ENCODE results near the gene RGS12. TPM values are rescaled to one million over a fixed set of nuclear protein-coding genes. Genes with fewer than 3 reads are reported as not detected.

RGS12 gene
- total RNA-seq, 1 donor from 2014 or later, result 107 TPM

GRCh38 chr4:3248811-3249661 lies 43.8 kb upstream of the RGS12 start, which contains the start of gene MSANTD1:
MSANTD1 (plus strand) TSS chr4:3249159; CDS start chr4:3249223, 64 bp downstream.
- Mint-ChIP-seq H3K36me3 (ENCODE audit: unreplicated experiment) (no peaks in the 10 kb centered on the region), H3K27me3 (ENCODE audit: unreplicated experiment) (peaks cover 11% of the 10 kb centered on the region), H3K27ac (ENCODE audit: unreplicated experiment) (no peak within 1 kb of the TSS), H3K9me3 (ENCODE audit: unreplicated experiment) (peaks cover 8% of the 10 kb centered on the region), H3K4me3 (ENCODE audit: unreplicated experiment) (no peak within 1 kb of the TSS), H3K4me1 (ENCODE audit: low read depth, unreplicated experiment) (peaks cover 3% of the 10 kb centered on the region)
- DNase-seq, result peak; percentile 15
- no peak for TF ChIP-seq CTCF (IDR thresholded peaks at IDR 0.05; ENCODE audit: partially characterized antibody, unreplicated experiment)

GRCh38 chr4:3249711-3250437 lies 42.9 kb upstream of the RGS12 start:
- peaks cover 11% of the 10 kb centered on the region for H3K27me3 Mint-ChIP-seq (ENCODE audit: unreplicated experiment)
- no peak for TF ChIP-seq CTCF (IDR thresholded peaks at IDR 0.05; ENCODE audit: partially characterized antibody, unreplicated experiment)
- DNase-seq, result peak; percentile 11
- H3K4me3 Mint-ChIP-seq (ENCODE audit: unreplicated experiment), result no peak overlapping the region
- H3K9me3 Mint-ChIP-seq (ENCODE audit: unreplicated experiment), result peaks cover 8% of the 10 kb centered on the region
- H3K27ac Mint-ChIP-seq (ENCODE audit: unreplicated experiment), result no peak overlapping the region
- no peaks in the 10 kb centered on the region for H3K36me3 Mint-ChIP-seq (ENCODE audit: unreplicated experiment)
- H3K4me1 Mint-ChIP-seq (ENCODE audit: low read depth, unreplicated experiment), result peaks cover 3% of the 10 kb centered on the region

- Mint-ChIP-seq H3K4me3 (ENCODE audit: unreplicated experiment) (no peak overlapping the region), H3K27me3 (ENCODE audit: unreplicated experiment) (peaks cover 7% of the 10 kb centered on the region), H3K36me3 (ENCODE audit: unreplicated experiment) (no peaks in the 10 kb centered on the region), H3K9me3 (ENCODE audit: unreplicated experiment) (peaks cover 6% of the 10 kb centered on the region), H3K27ac (ENCODE audit: unreplicated experiment) (no peak overlapping the region), H3K4me1 (ENCODE audit: low read depth, unreplicated experiment) (peaks cover 3% of the 10 kb centered on the region)
- DNase-seq, result peak; percentile 14
- no peak for TF ChIP-seq CTCF (IDR thresholded peaks at IDR 0.05; ENCODE audit: partially characterized antibody, unreplicated experiment)
Measured at GRCh38 chr4:3250438-3250955, 42.3 kb upstream of the RGS12 start.

- peak; percentile 30 for DNase-seq
- peaks cover 7% of the 10 kb centered on the region for H3K27me3 Mint-ChIP-seq (ENCODE audit: unreplicated experiment)
- no peaks in the 10 kb centered on the region for H3K36me3 Mint-ChIP-seq (ENCODE audit: unreplicated experiment)
- H3K9me3 Mint-ChIP-seq (ENCODE audit: unreplicated experiment), result peaks cover 6% of the 10 kb centered on the region
- no peak overlapping the region for H3K4me3 Mint-ChIP-seq (ENCODE audit: unreplicated experiment)
- TF ChIP-seq CTCF (IDR thresholded peaks at IDR 0.05; ENCODE audit: partially characterized antibody, unreplicated experiment), result no peak
- peaks cover 3% of the 10 kb centered on the region for H3K4me1 Mint-ChIP-seq (ENCODE audit: low read depth, unreplicated experiment)
- no peak overlapping the region for H3K27ac Mint-ChIP-seq (ENCODE audit: unreplicated experiment)
Measured at GRCh38 chr4:3250956-3251690, 41.7 kb upstream of the RGS12 start.
